ENCODE data around the gene BANF1. TPM values are rescaled to one million over a fixed set of nuclear protein-coding genes. Genes with fewer than 3 reads are reported as not detected.

Gene BANF1
- total and polyA plus RNA-seq, 7 experiments from 2014 or later, result 54.5 to 234 (median 107) TPM

DNA sequence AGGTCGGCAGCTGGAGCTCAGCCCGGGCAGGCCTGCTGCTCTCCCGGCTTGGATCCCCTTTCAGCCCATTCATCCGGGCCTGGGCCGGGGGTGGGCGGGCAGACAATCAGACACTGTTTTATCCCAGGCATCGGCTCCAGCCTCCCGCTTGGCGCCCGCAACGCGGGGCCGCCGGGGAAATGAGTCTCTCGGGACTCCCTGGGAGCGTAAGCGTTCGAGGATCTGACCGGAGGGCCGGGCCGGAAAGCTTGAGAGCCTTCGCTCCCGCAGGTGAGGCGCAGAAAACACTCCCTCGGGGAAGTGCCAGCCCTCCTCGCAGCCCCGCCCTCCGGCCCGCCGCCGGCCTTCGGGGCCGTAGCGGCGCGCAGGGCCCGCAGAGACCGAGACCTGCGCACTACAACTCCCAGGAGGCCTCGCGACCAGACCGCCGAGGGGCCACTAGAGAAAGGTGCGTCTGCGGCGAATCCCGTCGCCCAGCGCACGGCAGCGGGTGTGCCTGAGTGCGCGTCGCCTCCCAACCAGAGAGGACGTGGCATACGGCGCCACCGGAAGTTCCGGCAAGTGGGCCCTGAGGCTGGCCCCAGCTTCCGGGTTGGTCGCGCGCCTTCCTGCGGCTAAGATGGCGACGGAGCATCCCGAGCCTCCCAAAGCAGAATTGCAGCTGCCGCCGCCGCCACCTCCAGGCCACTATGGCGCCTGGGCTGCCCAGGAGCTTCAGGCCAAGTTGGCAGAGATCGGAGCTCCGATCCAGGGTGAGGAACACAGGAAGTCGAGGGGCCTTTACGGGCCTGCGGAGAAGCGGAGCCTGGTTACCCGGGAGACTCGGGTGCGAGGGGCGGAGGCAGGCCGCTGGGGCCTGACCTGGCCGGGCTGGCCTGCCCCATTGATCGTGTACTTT lies 49.7 kb downstream of the BANF1 start, which contains the start of gene SF3B2:
Gene SF3B2 (plus strand): TSS at position 599 of the 898 bp plus-strand sequence. CDS start 21 bp downstream, at position 620.
- Mint-ChIP-seq H3K4me3 (peak within 1 kb of the TSS; percentile 95 to 100 (median 98)), H3K27ac (peak within 1 kb of the TSS; percentile 95 to 99 (median 98)), H3K4me1 (peaks cover 17 to 44% (median 38%) of the 10 kb centered on the region in 7 donors), H3K27me3 (peaks cover 0 to 9% (median 0%) of the 10 kb centered on the region in 5 donors), H3K36me3 (peaks cover under 1 to 28% (median 11%) of the 10 kb centered on the region in 5 donors), H3K9me3 (peaks cover 0 to 2% (median 0%) of the 10 kb centered on the region in 11 donors)
- Histone ChIP-seq H3K4me1 (ENCODE audit: control insufficient read depth in 2 of 2, insufficient read depth in 2 of 2, low read length in 2 of 2) (peaks cover 14 to 18% of the 10 kb centered on the region in 2 donors), H3K27ac (ENCODE audit: low read depth, low read length) (peak within 1 kb of the TSS; percentile 93), H3K4me3 (ENCODE audit: low read length) (peak within 1 kb of the TSS; percentile 88), H3K27me3 (ENCODE audit: control insufficient read depth in 2 of 2, insufficient read depth in 2 of 2, low read length in 2 of 2) (no peaks in the 10 kb centered on the region), H3K9me3 (ENCODE audit: control insufficient read depth in 2 of 3, low read length in 3 of 3) (no peaks in the 10 kb centered on the region), H3K36me3 (ENCODE audit: control insufficient read depth in 2 of 3, insufficient read depth in 3 of 3, low read length in 3 of 3) (peaks cover 12 to 39% (median 21%) of the 10 kb centered on the region in 3 experiments)
- ChIA-PET POLR2A (interaction anchor here (0.6 to 3.8 kb wide), 21 partner anchors 11 to 917 kb away, joined by 3 to 37 read pairs (median 5); partner anchors contain the start of genes BANF1, CCDC85B, CFL1 and EIF1AD), CTCF (interaction anchor here (0.5 to 5.7 kb wide), 8 partner anchors 8 to 192 kb away, joined by 3 to 36 read pairs (median 4); partner anchors contain the start of gene MUS81)
- DNase-seq (peak; percentile 81 to 94 (median 93)), ATAC-seq (peak; percentile 99)
- intact Hi-C loops (cut with micrococcal nuclease), result loop anchor here (1.0 to 10.0 kb wide), 11 partner anchors 49 to 482 kb away; partner anchors contain the start of genes BANF1 (in 2 of the 2), CFL1 (in 2 of the 2), EIF1AD (in 2 of the 2) and FIBP (in 1 of the 2)

DNA sequence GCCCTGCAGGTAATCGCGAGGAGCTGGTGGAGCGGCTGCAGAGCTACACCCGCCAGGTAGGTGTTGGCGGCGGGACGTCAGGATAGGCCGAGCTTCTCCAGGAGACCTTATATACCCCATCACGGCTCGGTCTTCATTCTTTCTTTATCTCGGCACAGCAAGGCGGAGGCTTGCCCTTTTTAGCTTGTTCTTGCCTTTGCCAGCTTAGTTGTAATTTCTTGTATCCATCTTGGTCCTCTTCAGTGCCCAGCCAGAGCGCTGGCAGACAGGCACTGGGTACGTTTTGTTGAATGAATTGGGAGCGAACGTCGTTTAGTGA lies 50.3 kb downstream of the BANF1 start:
- intact Hi-C loops (cut with micrococcal nuclease), result loop anchor here (1.0 to 10.0 kb wide), 10 partner anchors 49 to 482 kb away; partner anchors contain the start of genes BANF1 (in 2 of the 2), CFL1 (in 2 of the 2), EIF1AD (in 2 of the 2) and FOSL1 (in 1 of the 2)
- Histone ChIP-seq H3K36me3 (ENCODE audit: control insufficient read depth in 2 of 3, insufficient read depth in 3 of 3, low read length in 3 of 3) (peaks cover 12 to 46% (median 24%) of the 10 kb centered on the region in 3 experiments), H3K4me3 (ENCODE audit: low read length) (peak overlapping the region; percentile 88), H3K9me3 (ENCODE audit: control insufficient read depth in 2 of 3, low read length in 3 of 3) (no peaks in the 10 kb centered on the region), H3K27me3 (ENCODE audit: control insufficient read depth in 2 of 2, insufficient read depth in 2 of 2, low read length in 2 of 2) (no peaks in the 10 kb centered on the region), H3K27ac (ENCODE audit: low read depth, low read length) (peak overlapping the region; percentile 93), H3K4me1 (ENCODE audit: control insufficient read depth in 2 of 2, insufficient read depth in 2 of 2, low read length in 2 of 2) (peaks cover 14 to 18% of the 10 kb centered on the region in 2 donors)
- H3K4me1 Mint-ChIP-seq, result peaks cover 17 to 44% (median 38%) of the 10 kb centered on the region in 7 donors
- CTCF ChIA-PET, result interaction anchor here (0.5 to 5.7 kb wide), 9 partner anchors 9 to 193 kb away, joined by 3 to 36 read pairs (median 3); partner anchors contain the start of gene MUS81
- peaks cover 0 to 9% (median 0%) of the 10 kb centered on the region in 5 donors for H3K27me3 Mint-ChIP-seq
- H3K27ac Mint-ChIP-seq, result peak overlapping the region; percentile 95 to 99 (median 98)
- peaks cover 4 to 32% (median 14%) of the 10 kb centered on the region in 5 donors for H3K36me3 Mint-ChIP-seq
- DNase-seq, result no peak
- H3K9me3 Mint-ChIP-seq, result peaks cover 0 to 2% (median 0%) of the 10 kb centered on the region in 11 donors
- ATAC-seq, result no peak
- POLR2A ChIA-PET, result interaction anchor here (0.6 to 3.8 kb wide), 16 partner anchors 11 to 737 kb away, joined by 3 to 37 read pairs (median 5); partner anchors contain the start of genes BANF1, CCDC85B, EIF1AD and KAT5
- H3K4me3 Mint-ChIP-seq, result peak overlapping the region; percentile 95 to 100 (median 98)

Other genes starting within 250 kb of the BANF1 start
- gene AP5B1, start 221.5 kb upstream of the BANF1 start, total RNA-seq, result 10 to 100 TPM; 21.5 to 31.0 (median 23.5) TPM
- gene AP5B1, start 221.5 kb upstream of the BANF1 start, polyA plus RNA-seq, result 10 to 100 TPM in 1 of 2 donors, 1 to 10 TPM in 1; 8.8 to 19.2 TPM
- not detected for gene OVOL1, start 215.4 kb upstream of the BANF1 start, total RNA-seq
- gene OVOL1, start 215.4 kb upstream of the BANF1 start, polyA plus RNA-seq, result not detected
- 1 to 10 TPM in 3 of 5 experiments, under 1 TPM in 2; 0.81 to 2.0 (median 1.1) TPM for gene SNX32, start 168.5 kb upstream of the BANF1 start, total RNA-seq
- under 1 TPM; 0.38 to 0.60 TPM for gene SNX32, start 168.5 kb upstream of the BANF1 start, polyA plus RNA-seq
- 1,000 to 10,000 TPM in 1 of 5 experiments, 100 to 1,000 TPM in 4; 403 to 1,550 (median 533) TPM for gene CFL1, start 144.3 kb upstream of the BANF1 start, total RNA-seq
- gene CFL1, start 144.3 kb upstream of the BANF1 start, polyA plus RNA-seq, result 1,000 to 10,000 TPM; 2,039 to 2,314 TPM
- gene MUS81, start 142.1 kb upstream of the BANF1 start, total RNA-seq, result 100 to 1,000 TPM in 2 of 5 experiments, 10 to 100 TPM in 3; 51.8 to 117 (median 97.7) TPM
- 10 to 100 TPM; 18.3 to 33.0 TPM for gene MUS81, start 142.1 kb upstream of the BANF1 start, polyA plus RNA-seq
- gene EFEMP2, start 129.7 kb upstream of the BANF1 start, total RNA-seq, result 10 to 100 TPM in 3 of 5 experiments, 1 to 10 TPM in 2; 5.9 to 16.0 (median 12.7) TPM
- gene EFEMP2, start 129.7 kb upstream of the BANF1 start, polyA plus RNA-seq, result under 1 TPM; 0.40 to 0.60 TPM
- 100 to 1,000 TPM in 1 of 5 experiments, 10 to 100 TPM in 4; 24.9 to 148 (median 29.3) TPM for gene CTSW, start 122.7 kb upstream of the BANF1 start, total RNA-seq
- gene CTSW, start 122.7 kb upstream of the BANF1 start, polyA plus RNA-seq, result 10 to 100 TPM; 31.7 to 58.7 TPM
- 10 to 100 TPM; 25.9 to 72.1 (median 43.4) TPM for gene FIBP, start 114.0 kb upstream of the BANF1 start, total RNA-seq
- gene FIBP, start 114.0 kb upstream of the BANF1 start, polyA plus RNA-seq, result 10 to 100 TPM; 60.0 to 78.3 TPM
- gene CCDC85B, start 111.8 kb upstream of the BANF1 start, total RNA-seq, result 10 to 100 TPM; 21.1 to 52.1 (median 23.6) TPM
- 10 to 100 TPM; 59.0 to 85.0 TPM for gene CCDC85B, start 111.8 kb upstream of the BANF1 start, polyA plus RNA-seq
- gene FOSL1, start 102.1 kb upstream of the BANF1 start, total RNA-seq, result 10 to 100 TPM in 1 of 5 experiments, 1 to 10 TPM in 2, not detected in 2; 2.8 to 25.7 (median 4.0) TPM
- gene FOSL1, start 102.1 kb upstream of the BANF1 start, polyA plus RNA-seq, result not detected
- 10 to 100 TPM; 18.5 to 62.2 (median 40.4) TPM for gene C11orf68, start 83.4 kb upstream of the BANF1 start, total RNA-seq
- gene C11orf68, start 83.4 kb upstream of the BANF1 start, polyA plus RNA-seq, result 100 to 1,000 TPM in 1 of 2 donors, 10 to 100 TPM in 1; 74.1 to 104 TPM
- 100 to 1,000 TPM in 1 of 5 experiments, 10 to 100 TPM in 4; 72.6 to 166 (median 81.9) TPM for gene DRAP1, start 83.1 kb upstream of the BANF1 start, total RNA-seq
- gene DRAP1, start 83.1 kb upstream of the BANF1 start, polyA plus RNA-seq, result 10 to 100 TPM; 87.7 to 89.3 TPM
- under 1 TPM in 1 of 5 experiments, not detected in 4; 0.64 TPM for gene TSGA10IP, start 57.0 kb upstream of the BANF1 start, total RNA-seq
- not detected for gene TSGA10IP, start 57.0 kb upstream of the BANF1 start, polyA plus RNA-seq
- gene SART1, start 40.8 kb upstream of the BANF1 start, total RNA-seq, result 100 to 1,000 TPM in 1 of 5 experiments, 10 to 100 TPM in 4; 65.9 to 102 (median 90.8) TPM
- gene SART1, start 40.8 kb upstream of the BANF1 start, polyA plus RNA-seq, result 10 to 100 TPM; 27.9 to 66.6 TPM
- 100 to 1,000 TPM in 1 of 5 experiments, 10 to 100 TPM in 4; 49.9 to 114 (median 66.7) TPM for gene EIF1AD, start 346 bp upstream of the BANF1 start, total RNA-seq
- 10 to 100 TPM; 17.7 to 25.3 TPM for gene EIF1AD, start 346 bp upstream of the BANF1 start, polyA plus RNA-seq
- under 1 TPM in 1 of 5 experiments, not detected in 4; 0.42 TPM for gene CST6, start 9.5 kb downstream of the BANF1 start, total RNA-seq
- gene CST6, start 9.5 kb downstream of the BANF1 start, polyA plus RNA-seq, result not detected
- gene CATSPER1, start 24.0 kb downstream of the BANF1 start, total RNA-seq, result 1 to 10 TPM in 2 of 5 experiments, not detected in 3; 1.4 to 4.2 TPM
- not detected for gene CATSPER1, start 24.0 kb downstream of the BANF1 start, polyA plus RNA-seq
- not detected for gene GAL3ST3, start 46.7 kb downstream of the BANF1 start, total RNA-seq
- gene GAL3ST3, start 46.7 kb downstream of the BANF1 start, polyA plus RNA-seq, result not detected
- gene SF3B2, start 49.9 kb downstream of the BANF1 start, total RNA-seq, result 100 to 1,000 TPM; 163 to 248 (median 206) TPM
- 100 to 1,000 TPM in 1 of 2 donors, 10 to 100 TPM in 1; 81.8 to 140 TPM for gene SF3B2, start 49.9 kb downstream of the BANF1 start, polyA plus RNA-seq
- gene PACS1, start 67.8 kb downstream of the BANF1 start, total RNA-seq, result 100 to 1,000 TPM; 100 to 314 (median 252) TPM
- 100 to 1,000 TPM in 1 of 2 donors, 10 to 100 TPM in 1; 48.0 to 116 TPM for gene PACS1, start 67.8 kb downstream of the BANF1 start, polyA plus RNA-seq